ENCODE measurements around the gene AMD1. TPM values are rescaled to one million over a fixed set of nuclear protein-coding genes. Genes with fewer than 3 reads are reported as not detected.
"Not testable (repeated sequence)": the region's sequence is repeated elsewhere in the genome, so short reads cannot be mapped to it uniquely, and the experiment has no call there.

The AMD1 gene
- total RNA-seq, 1 donor from 2014 or later, result 65.5 TPM

- intact Hi-C loops (cut with micrococcal nuclease), result no loop called here
- POLR2A ChIA-PET, result no interaction called here
Measured at GRCh38 chr6:110902091-110902490, 27.5 kb downstream of the AMD1 start.

GRCh38 chr6:110906273-110906672, 31.7 kb downstream of the AMD1 start:
- Mint-ChIP-seq H3K36me3 (ENCODE audit: low read depth) (peaks cover 15% of the 10 kb centered on the region), H3K9me3 (peaks cover 30% of the 10 kb centered on the region)
- ATAC-seq (ENCODE audit: low read depth); H3K27ac Mint-ChIP-seq; DNase-seq; H3K27me3 Mint-ChIP-seq; H3K4me3 Mint-ChIP-seq; H3K4me1 Mint-ChIP-seq; POLR2A ChIA-PET; intact Hi-C loops (cut with micrococcal nuclease); CTCF ChIA-PET: not testable (repeated sequence)

More at GRCh38 chr6:110902091-110902490, 27.5 kb downstream of the AMD1 start:
- TF ChIP-seq CTCF (IDR thresholded peaks at IDR 0.05), result no peak
- H3K4me3 Mint-ChIP-seq, result no peak overlapping the region
- no peak overlapping the region for H3K27ac Mint-ChIP-seq
- H3K27me3 Mint-ChIP-seq, result no peaks in the 10 kb centered on the region
- CTCF ChIA-PET, result no interaction called here
- ATAC-seq (ENCODE audit: low read depth), result no peak
- H3K4me1 Mint-ChIP-seq, result no peaks in the 10 kb centered on the region
- H3K36me3 Mint-ChIP-seq (ENCODE audit: low read depth), result peaks cover 33% of the 10 kb centered on the region
- DNase-seq, result no peak
- peaks cover 22% of the 10 kb centered on the region for H3K9me3 Mint-ChIP-seq

GRCh38 chr6:110930781-110931180, 56.2 kb downstream of the AMD1 start:
- CTCF ChIA-PET, result no interaction called here
- no peak for TF ChIP-seq CTCF (IDR thresholded peaks at IDR 0.05)
- intact Hi-C loops (cut with micrococcal nuclease), result no loop called here
- Mint-ChIP-seq H3K27me3 (no peaks in the 10 kb centered on the region), H3K27ac (no peak overlapping the region), H3K4me3 (no peak overlapping the region), H3K9me3 (no peaks in the 10 kb centered on the region), H3K4me1 (peaks cover 9% of the 10 kb centered on the region), H3K36me3 (ENCODE audit: low read depth) (no peaks in the 10 kb centered on the region)
- ATAC-seq (ENCODE audit: low read depth) (no peak), DNase-seq (no peak)
- POLR2A ChIA-PET, result interaction anchor here (0.6 kb wide), 1 partner anchor 1576 kb away, joined by 3 read pairs; no protein-coding TSS in a partner anchor

- ATAC-seq (ENCODE audit: low read depth) (no peak), DNase-seq (no peak)
- Mint-ChIP-seq H3K36me3 (ENCODE audit: low read depth) (no peaks in the 10 kb centered on the region), H3K27me3 (no peaks in the 10 kb centered on the region), H3K4me1 (peaks cover 9% of the 10 kb centered on the region), H3K9me3 (no peaks in the 10 kb centered on the region), H3K4me3 (no peak overlapping the region), H3K27ac (no peak overlapping the region)
- CTCF ChIA-PET, result no interaction called here
- intact Hi-C loops (cut with micrococcal nuclease), result loop anchor here (1.0 kb wide), 1 partner anchor 10 kb away; no protein-coding TSS in a partner anchor
- TF ChIP-seq CTCF (IDR thresholded peaks at IDR 0.05), result no peak
- POLR2A ChIA-PET, result interaction anchor here (0.5 kb wide), 1 partner anchor 23 kb away, joined by 6 read pairs; no protein-coding TSS in a partner anchor
Measured at GRCh38 chr6:110933912-110934311, 59.3 kb downstream of the AMD1 start.

GRCh38 chr6:110934381-110934898, 59.9 kb downstream of the AMD1 start:
- ChIA-PET CTCF (no interaction called here), POLR2A (no interaction called here)
- intact Hi-C loops (cut with micrococcal nuclease), result loop anchor here (1.0 kb wide), 1 partner anchor 10 kb away; no protein-coding TSS in a partner anchor
- TF ChIP-seq CTCF (IDR thresholded peaks at IDR 0.05), result no peak
- no peaks in the 10 kb centered on the region for H3K36me3 Mint-ChIP-seq (ENCODE audit: low read depth)
- H3K4me3 Mint-ChIP-seq, result no peak overlapping the region
- H3K4me1 Mint-ChIP-seq, result peaks cover 9% of the 10 kb centered on the region
- H3K9me3 Mint-ChIP-seq, result no peaks in the 10 kb centered on the region
- DNase-seq (no peak), ATAC-seq (ENCODE audit: low read depth) (no peak)
- no peaks in the 10 kb centered on the region for H3K27me3 Mint-ChIP-seq
- no peak overlapping the region for H3K27ac Mint-ChIP-seq

GRCh38 chr6:110935171-110935570, 60.6 kb downstream of the AMD1 start:
- Mint-ChIP-seq H3K4me3 (no peak overlapping the region), H3K27ac (no peak overlapping the region), H3K27me3 (no peaks in the 10 kb centered on the region), H3K9me3 (no peaks in the 10 kb centered on the region), H3K4me1 (peaks cover 9% of the 10 kb centered on the region), H3K36me3 (ENCODE audit: low read depth) (no peaks in the 10 kb centered on the region)
- ATAC-seq (ENCODE audit: low read depth), result no peak
- intact Hi-C loops (cut with micrococcal nuclease), result no loop called here
- POLR2A ChIA-PET, result no interaction called here
- no peak for DNase-seq
- CTCF ChIA-PET, result no interaction called here
- no peak for TF ChIP-seq CTCF (IDR thresholded peaks at IDR 0.05)
